LNCAP (cell line): ENCODE measurements around the gene DRD4.

ENCODE experiments used
- TF ChIP-seq, protein P1 (sequence below): fragments of 450-650 bp; IDR thresholded peaks from 2 replicates; pipeline ENCODE4 v1.5.1; 2017; ENCODE audit warnings: mild to moderate bottlenecking

DRD4 gene

DNA sequence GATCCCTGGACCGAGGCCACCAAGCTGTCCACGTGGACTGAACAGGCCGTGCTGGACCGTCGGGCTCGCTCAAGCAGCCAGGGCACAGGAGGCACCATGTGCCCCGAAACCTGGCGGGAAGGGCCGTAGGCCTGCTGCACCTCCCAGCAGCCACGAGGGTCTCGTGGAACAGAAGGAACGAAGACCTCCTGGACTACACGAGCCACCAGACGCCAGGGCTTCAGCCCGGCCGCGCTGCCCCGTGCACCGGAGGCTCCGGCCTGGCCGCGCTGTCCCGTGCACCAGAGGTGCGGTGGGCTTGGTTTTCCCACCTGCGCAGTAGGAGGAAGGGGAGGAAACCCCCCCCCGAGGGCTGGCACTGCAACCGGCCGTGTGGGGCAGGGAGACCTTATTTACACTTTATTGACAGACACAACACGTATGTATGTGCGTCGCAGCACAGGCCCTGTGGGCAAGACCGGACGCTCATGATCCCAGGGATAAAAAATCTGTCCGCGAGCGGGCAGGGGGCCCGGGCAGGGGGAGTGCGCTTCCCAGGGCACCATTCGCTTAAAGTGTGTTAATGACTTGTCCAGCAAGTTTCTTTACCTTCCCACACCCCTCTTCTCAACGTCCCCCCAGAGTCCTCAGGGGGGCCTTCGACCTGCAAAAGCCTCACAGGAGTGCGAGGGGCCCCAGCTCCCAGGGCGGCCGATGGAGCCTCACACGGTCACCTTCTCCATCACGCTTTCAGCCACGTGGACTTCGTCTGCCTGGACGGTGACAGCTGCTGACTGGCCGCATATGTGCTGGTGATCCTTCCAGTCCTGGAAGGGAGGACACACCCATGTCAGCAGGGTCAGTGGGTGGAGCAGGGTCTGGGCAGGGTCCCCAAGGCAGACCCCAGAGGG, 7.0 kb downstream of the DRD4 start:
- TF ChIP-seq, protein P1, sequence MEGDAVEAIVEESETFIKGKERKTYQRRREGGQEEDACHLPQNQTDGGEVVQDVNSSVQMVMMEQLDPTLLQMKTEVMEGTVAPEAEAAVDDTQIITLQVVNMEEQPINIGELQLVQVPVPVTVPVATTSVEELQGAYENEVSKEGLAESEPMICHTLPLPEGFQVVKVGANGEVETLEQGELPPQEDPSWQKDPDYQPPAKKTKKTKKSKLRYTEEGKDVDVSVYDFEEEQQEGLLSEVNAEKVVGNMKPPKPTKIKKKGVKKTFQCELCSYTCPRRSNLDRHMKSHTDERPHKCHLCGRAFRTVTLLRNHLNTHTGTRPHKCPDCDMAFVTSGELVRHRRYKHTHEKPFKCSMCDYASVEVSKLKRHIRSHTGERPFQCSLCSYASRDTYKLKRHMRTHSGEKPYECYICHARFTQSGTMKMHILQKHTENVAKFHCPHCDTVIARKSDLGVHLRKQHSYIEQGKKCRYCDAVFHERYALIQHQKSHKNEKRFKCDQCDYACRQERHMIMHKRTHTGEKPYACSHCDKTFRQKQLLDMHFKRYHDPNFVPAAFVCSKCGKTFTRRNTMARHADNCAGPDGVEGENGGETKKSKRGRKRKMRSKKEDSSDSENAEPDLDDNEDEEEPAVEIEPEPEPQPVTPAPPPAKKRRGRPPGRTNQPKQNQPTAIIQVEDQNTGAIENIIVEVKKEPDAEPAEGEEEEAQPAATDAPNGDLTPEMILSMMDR, result no peak

DNA sequence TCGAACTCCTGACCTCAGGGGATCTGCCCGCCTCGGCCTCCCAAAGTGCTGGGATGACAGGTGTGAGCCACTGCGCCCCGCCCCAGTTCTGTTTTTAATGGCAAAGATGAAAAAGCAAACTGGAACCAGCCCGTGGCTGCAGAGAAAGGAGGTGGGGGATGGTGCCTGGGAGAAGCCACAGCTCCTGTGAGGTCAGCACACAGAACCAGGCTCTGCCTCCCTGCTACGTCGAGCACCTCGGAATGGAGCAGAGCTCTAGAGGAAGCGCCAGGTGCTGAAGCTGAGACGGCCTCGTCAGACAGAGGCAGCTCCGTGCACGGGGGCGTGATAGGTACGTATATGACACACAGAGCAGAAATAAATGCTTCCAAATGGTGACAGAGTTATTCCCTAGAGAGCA, 8.5 kb downstream of the DRD4 start:
- TF ChIP-seq, protein P1, result no peak

DNA sequence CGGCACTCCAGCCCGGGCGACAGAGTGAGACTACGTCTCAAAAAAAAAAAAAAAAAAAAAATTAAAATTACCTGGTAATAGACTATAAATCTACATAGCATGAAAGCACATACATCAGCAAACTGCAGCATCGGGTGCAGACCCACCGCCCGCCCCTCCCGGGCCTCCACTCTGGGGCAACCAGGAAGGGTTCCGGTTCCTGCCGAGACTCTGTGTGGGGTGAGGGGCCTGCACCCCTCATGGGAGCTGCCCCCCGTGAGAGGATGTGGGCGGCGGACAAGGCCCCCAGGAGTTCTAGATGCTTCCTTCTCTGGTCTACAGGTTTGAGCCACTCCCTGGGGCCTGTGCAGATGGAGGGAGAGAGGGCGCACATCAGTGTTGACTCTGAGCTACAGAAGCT, 9.1 kb downstream of the DRD4 start:
- TF ChIP-seq, protein P1, result no peak

DNA sequence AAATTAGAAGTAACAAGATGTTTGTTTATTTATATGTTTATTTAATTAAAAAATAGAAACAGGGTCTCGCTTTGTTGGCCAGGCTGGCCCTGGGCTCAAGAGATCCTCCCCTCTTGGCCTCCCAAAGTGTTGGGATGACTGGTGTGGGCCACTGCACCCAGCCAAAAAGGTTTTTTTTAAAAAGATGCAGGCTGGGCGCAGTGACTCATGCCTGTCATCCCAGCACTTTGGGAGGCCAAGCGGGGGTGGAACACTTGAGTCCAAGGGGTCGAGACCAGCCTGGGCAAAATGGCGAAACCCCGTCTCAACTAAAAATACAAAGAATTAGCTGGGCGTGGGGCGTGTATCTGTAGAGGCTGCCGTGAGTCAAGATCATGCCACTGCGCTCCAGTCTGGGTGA, 13.4 kb downstream of the DRD4 start:
- TF ChIP-seq, protein P1, result no peak

DNA sequence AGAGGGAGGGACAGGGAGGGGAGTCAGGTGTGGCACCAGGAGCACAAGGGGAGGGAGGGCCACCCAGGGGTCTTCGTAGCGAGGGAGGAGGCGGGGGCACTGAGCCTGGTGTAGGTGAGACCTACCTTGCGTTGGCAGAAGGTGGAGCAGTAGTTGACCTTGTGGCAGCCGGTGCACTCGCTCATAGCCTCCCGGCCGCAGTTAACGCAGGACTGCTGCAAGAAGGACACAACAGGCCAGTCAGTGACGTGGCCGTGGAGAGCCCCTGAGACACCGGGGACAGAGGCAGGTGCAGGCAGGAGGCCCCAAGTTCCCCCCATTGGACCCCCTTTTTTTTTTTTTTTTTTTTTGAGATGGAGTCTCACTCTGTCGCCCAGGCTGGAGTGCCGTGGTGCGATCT, 16.8 kb downstream of the DRD4 start:
- TF ChIP-seq, protein P1, result no peak

DNA sequence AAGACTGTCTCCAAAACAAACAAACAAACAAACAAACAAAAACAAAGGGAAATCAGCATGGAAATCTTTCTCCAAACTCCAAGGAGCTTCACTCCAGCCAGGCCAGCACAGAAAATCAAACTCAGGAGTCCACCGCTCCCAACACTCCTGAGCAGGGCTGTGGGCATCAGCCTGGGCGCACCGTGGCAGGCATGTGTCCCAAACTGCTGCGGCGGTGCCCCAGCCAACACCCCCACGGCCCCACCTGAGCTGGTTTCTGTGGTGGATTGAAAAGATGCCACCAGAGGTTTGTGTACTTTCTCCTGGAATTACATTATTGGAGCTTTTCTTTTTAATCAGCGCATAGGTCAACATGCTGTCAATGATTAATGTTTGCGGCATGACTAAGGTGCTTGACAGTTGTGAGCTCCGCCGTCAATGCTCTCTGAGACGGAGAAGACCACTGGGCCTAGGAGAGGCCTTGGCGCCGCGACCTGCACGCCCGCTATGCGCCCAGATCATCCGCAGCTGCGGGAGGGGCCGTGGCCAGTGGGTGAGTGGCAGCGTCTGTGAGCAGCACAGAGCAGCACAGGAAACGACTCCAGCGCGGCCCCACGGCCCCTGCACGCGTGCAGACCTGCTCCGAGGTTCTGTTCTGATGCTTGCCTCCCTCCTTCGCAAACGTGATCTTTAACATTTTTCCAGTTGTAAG, 18.1 kb downstream of the DRD4 start:
- TF ChIP-seq, protein P1, result no peak

DNA sequence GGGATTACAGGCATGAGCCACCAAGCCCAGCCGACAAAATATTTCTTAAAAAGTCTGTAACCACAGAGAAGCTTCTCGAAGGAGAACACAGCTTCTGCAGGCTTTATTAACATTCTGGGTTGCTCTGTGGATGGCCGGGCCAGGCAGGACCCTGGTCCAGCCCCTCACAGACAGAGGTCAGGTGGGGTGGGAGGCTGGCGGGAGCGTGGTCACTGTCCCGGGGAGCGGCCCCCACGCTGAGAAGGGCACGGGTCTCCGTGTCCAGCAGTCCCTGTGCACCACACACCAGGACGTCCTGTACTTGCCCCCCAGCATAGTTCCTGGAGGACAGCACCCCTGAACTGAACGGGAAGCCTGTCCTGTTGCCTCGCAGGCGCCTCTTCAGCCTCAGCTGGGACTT, 19.4 kb downstream of the DRD4 start:
- TF ChIP-seq, protein P1, result no peak
